Brain microvascular endothelial cell (primary cell): Measurements from ENCODE around the gene HOXB5.

ENCODE experiments used
- DNase-seq: peaks from one replicate; pipeline ENCODE4 v3.0.0-alpha.2; 2020
- H3K27ac ChIP-seq: fragments of 250-450 bp; sonication (Bioruptor Pico); 2 replicates; pipeline ENCODE4 v1.5.1; 2020; ENCODE audit warnings: mild to moderate bottlenecking, moderate library complexity
- H3K27me3 ChIP-seq: fragments of 250-450 bp; sonication (Bioruptor Pico); replicated peaks from 2 replicates; pipeline ENCODE4 v1.5.1; 2020; ENCODE audit warnings: mild to moderate bottlenecking
- H3K36me3 ChIP-seq: fragments of 250-450 bp; sonication (Bioruptor Pico); replicated peaks from 2 replicates; pipeline ENCODE4 v1.5.1; 2020; ENCODE audit warnings: mild to moderate bottlenecking
- H3K4me3 ChIP-seq: 2 replicates; pipeline ENCODE4 v1.5.1; 2011; ENCODE audit warnings: low read depth, mild to moderate bottlenecking, control low read depth, low read length, moderate library complexity
- in situ Hi-C: cut with HindIII; loops from 2 replicates; pipeline ENCODE4 v1.10.0; 2017; ENCODE audit warnings: low sequenced_read_pairs, low pct_ligation_motif_present
- TF ChIP-seq, protein P1 (sequence below): IDR thresholded peaks from 2 replicates; pipeline ENCODE4 v1.5.1; 2011; ENCODE audit warnings: low read depth, mild to moderate bottlenecking, moderate library complexity, low read length, control low read depth, inconsistent platforms; ENCODE audit errors: missing control alignments

Gene HOXB5

DNA sequence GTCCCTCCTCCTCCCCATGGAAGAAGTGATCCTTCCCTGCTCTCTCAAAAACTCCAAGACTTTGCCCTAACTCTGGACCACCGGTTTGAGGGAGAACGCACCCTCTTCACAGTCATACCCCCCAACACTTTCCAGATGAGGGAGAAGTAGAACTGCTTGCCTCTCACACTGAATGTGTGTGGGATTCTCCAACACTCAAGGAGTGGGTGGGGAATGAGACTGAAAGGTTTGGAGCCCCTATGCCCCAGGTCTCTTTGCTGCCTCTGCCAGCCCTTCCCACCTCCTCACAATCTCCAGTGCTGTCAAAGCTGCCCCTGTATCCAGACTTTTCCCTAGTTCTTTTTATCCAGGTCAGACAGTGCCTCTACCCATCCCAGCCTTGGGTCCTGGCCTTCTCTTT lies 26.9 kb downstream of the HOXB5 start:
- no peak for DNase-seq
- Histone ChIP-seq H3K27me3 (peaks cover 95% of the 10 kb centered on the region), H3K27ac (no peak overlapping the region), H3K36me3 (no peaks in the 10 kb centered on the region), H3K4me3 (no peak overlapping the region)
- TF ChIP-seq, protein P1, sequence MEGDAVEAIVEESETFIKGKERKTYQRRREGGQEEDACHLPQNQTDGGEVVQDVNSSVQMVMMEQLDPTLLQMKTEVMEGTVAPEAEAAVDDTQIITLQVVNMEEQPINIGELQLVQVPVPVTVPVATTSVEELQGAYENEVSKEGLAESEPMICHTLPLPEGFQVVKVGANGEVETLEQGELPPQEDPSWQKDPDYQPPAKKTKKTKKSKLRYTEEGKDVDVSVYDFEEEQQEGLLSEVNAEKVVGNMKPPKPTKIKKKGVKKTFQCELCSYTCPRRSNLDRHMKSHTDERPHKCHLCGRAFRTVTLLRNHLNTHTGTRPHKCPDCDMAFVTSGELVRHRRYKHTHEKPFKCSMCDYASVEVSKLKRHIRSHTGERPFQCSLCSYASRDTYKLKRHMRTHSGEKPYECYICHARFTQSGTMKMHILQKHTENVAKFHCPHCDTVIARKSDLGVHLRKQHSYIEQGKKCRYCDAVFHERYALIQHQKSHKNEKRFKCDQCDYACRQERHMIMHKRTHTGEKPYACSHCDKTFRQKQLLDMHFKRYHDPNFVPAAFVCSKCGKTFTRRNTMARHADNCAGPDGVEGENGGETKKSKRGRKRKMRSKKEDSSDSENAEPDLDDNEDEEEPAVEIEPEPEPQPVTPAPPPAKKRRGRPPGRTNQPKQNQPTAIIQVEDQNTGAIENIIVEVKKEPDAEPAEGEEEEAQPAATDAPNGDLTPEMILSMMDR = no peak
- in situ Hi-C loops = no loop called here

DNA sequence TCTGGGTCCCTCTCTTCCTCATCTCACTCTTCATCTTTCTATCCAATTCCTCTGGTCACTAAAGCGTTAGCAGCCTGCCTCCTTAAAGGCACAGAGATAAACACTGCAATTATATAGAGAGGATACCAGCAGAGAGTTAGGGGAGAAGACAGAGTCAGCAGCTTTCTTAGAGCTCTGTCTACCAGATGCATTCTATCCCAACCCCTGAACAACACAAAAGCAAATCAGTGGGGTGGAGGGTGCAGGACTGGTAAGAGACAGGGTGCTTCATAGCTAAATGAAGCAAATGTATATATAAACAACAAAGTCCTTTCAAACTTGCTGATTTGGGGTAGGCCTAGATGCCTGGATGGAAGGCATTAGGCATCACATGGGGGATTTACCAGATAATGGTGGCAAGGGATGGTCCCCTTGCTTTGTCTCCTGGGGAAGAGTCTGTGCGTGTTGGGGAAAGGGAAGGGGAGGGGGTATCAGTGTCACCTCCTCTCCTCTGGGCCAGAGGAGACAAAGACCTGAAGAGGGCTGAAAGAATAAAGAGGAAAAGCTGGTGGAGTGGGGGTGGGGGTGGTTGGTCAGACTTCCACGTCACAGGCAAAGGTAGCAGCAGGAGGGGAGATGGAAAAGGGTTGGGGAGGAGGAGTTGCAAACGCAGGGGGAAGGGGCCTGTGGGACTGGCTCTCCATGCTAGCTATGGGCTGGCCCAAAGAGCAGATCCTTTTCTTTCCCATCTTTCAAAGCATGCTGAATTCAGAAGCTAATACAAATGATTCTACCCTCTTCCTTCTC lies 27.5 kb downstream of the HOXB5 start:
- Histone ChIP-seq H3K27me3 (peaks cover 95% of the 10 kb centered on the region), H3K27ac (no peak overlapping the region), H3K4me3 (no peak overlapping the region), H3K36me3 (no peaks in the 10 kb centered on the region)
- DNase-seq = no peak
- in situ Hi-C loops = no loop called here
- TF ChIP-seq, protein P1 = no peak

DNA sequence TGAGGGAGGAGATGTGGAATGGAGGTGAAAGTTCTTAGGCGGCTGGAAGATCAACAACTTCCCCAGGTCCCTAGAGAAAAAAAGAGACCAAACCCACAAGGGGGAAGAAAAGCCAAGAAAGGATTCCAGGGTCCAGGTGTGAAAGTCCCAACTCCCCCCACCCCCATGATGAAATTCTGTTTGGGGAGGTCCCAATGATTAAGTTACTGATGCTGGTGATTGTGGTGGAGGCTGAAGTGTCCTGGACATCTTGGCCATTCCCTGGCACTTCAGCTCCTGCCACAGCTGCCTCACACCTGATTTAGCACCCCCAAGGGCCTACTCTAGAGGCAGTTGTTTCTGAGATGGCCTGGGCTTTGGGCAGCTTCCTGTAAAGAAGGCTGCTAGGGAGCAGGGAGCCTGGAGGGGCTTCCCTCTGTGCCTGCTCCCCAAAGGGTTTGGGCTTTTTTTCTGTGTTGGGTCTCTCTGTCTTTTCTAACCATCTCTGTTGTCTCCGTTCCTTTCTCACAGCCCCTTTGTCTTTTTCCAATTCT lies 28.5 kb downstream of the HOXB5 start:
- H3K27ac ChIP-seq = no peak overlapping the region
- DNase-seq = no peak
- TF ChIP-seq, protein P1 = no peak
- no peaks in the 10 kb centered on the region for H3K36me3 ChIP-seq
- peak overlapping the region; percentile 50 for H3K4me3 ChIP-seq
- peaks cover 95% of the 10 kb centered on the region for H3K27me3 ChIP-seq
- in situ Hi-C loops = no loop called here

DNA sequence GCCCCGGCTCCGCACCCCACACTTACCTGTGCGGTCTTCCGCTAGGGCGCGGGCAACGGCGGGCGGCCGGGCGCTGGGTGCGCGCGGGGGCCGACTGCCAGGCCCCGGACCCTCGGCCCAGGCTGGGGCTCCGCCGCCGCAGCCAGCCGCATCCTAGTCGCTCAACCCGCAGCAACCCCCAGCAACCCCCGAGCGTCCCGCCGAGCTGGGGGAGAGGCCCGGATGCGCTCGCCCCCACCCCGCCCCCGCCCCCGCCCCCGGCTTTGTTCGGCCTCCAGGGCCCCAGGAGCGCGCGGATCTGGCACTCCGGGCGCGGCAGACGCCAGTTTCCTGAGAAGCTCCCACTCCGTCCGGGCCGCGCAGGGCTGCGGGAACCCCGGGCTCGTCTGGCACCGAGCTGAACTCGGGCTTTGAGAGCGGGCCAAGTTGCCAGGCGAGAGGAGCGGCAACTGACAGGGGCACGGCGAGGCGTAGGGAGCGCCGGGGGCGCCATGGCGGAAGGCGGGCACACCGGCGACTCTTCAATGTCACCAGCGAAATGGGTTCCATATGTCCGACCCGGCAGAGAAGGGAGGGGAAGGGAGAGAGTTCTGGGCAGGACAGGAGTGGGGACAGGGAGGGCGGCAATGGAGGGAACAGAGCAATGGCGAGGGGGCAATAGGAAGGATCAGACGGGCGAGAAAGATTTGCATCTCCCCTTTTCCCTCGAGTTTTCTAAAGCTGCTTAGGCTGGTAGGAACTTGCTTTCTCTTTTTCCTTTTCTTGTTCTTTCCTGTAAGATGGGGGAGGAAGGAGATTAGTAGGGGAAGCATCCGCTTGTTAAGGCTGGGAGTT lies 29.2 kb downstream of the HOXB5 start:
- Histone ChIP-seq H3K27me3 (peaks cover 95% of the 10 kb centered on the region), H3K4me3 (peak overlapping the region; percentile 50), H3K27ac (no peak overlapping the region), H3K36me3 (no peaks in the 10 kb centered on the region)
- no peak for DNase-seq
- in situ Hi-C loops = no loop called here
- TF ChIP-seq, protein P1 = no peak

- Histone ChIP-seq H3K27ac (no peak overlapping the region), H3K4me3 (peak overlapping the region; percentile 43), H3K27me3 (peaks cover 97% of the 10 kb centered on the region), H3K36me3 (no peaks in the 10 kb centered on the region)
- in situ Hi-C loops = no loop called here
- TF ChIP-seq, protein P1 = no peak
- no peak for DNase-seq
Observed at GRCh38 chr17:48563867-48564187, 29.8 kb downstream of the HOXB5 start.
